Limb (tissue), 2 donors: ENCODE data around the gene ZBTB16.
A peak's percentile ranks its signal among the peaks of the same experiment; 100 is the strongest.

ENCODE experiments used
- DNase-seq, 2 donors: peaks; one replicate each; pipeline ENCODE4 v3.0.0-alpha.2; 2016; ENCODE audit errors: extremely low spot score in 2 of 2

Gene ZBTB16, protein sequence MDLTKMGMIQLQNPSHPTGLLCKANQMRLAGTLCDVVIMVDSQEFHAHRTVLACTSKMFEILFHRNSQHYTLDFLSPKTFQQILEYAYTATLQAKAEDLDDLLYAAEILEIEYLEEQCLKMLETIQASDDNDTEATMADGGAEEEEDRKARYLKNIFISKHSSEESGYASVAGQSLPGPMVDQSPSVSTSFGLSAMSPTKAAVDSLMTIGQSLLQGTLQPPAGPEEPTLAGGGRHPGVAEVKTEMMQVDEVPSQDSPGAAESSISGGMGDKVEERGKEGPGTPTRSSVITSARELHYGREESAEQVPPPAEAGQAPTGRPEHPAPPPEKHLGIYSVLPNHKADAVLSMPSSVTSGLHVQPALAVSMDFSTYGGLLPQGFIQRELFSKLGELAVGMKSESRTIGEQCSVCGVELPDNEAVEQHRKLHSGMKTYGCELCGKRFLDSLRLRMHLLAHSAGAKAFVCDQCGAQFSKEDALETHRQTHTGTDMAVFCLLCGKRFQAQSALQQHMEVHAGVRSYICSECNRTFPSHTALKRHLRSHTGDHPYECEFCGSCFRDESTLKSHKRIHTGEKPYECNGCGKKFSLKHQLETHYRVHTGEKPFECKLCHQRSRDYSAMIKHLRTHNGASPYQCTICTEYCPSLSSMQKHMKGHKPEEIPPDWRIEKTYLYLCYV

DNA sequence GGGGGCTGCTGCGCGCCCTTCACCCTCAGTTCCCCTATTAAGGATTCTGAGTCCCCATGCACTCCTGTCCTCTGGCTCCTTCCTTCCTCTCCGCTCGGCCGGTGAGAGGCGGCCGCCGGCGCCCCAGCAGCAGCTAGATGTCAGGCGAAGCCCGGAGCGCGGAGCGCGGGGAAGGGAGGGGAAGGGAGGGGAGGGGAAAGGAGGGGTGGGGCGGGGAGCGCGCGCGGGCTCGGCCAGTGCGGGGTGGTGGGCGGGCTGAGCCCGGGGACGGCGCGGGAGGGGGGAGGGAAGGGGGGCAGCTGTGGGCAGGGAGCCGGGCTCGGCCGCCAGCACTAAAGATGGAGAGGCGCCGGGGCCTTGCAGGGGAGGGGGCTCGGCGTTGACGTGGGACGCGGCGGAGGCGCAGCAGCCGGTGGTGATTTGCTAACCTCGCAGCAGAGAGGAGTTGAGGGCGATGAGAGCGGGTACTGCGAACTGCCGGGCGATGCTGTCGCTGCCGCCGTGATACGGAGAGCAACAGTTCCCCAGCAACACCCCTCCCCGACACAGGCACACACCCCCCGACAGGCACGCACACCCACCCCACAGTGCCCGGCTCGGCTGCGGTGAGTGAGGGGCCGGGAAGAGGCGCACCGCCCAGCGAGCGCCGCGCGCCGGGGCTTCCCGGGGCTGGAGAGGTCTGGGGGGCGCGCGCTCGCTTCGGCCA is at the start of gene ZBTB16:
TSS of gene ZBTB16 (plus strand) at position 434 of the 706 bp plus-strand sequence. CDS start 3,590 bp downstream, outside the sequence.
- DNase-seq = peak; percentile 70 to 91

DNA sequence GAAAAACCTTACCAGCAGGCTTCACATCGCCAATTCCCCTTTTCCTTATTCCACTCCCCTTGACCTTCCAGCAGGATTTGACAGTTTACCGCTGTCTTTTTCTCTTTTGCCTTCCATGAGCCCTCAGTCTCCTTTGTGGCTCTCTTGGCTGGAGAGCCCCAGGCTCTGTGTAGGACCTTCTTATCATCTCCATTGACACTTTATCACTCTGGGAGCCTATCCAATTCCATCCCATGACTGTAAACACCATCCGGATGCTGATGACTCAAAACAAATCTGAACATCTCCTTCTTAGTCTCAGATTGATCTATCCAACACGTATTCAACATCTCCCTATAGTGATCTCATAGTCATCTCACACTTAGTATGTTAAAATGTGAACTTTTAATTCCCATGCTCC is 48.6 kb upstream of the ZBTB16 start:
- DNase-seq = no peak

DNA sequence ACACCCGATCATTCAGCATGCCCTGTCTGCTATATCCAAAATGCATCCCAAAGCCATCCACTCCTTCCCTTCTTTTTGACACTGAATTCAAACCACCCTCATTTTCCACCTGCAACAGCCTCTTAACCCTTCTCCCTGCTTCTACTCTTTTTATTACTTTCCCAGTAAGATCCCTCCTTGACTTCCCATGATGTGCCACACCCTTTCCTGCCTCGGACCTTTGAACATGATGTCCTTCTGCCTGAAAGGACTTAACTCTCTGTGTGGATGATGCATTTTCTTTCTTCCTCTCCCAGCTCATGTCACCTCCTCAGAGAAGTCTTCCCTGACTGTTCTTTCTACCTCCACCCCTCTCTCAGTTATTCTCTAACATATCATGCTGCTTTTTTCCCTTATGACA is 48.1 kb upstream of the ZBTB16 start:
- DNase-seq = no peak

DNA sequence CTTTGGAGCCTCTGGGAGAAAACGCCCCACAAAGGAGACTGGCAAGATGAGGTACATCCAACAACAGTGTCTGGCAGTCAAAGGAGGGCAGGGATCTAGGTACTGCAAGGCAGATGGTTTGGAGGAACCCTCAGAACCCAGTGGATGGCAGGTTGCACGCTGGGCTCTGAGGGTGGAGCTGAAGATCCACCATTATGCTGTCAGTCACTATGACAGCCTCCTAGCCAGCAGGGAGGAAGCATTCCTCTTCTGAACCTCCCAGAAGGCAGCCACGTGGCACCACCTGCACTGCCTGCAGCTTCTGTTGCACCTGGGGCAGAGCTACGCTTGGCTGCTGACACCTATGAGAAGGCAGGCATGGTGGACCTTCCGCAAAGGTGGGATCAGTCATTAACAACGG is 44.4 kb upstream of the ZBTB16 start:
- no peak for DNase-seq

DNA sequence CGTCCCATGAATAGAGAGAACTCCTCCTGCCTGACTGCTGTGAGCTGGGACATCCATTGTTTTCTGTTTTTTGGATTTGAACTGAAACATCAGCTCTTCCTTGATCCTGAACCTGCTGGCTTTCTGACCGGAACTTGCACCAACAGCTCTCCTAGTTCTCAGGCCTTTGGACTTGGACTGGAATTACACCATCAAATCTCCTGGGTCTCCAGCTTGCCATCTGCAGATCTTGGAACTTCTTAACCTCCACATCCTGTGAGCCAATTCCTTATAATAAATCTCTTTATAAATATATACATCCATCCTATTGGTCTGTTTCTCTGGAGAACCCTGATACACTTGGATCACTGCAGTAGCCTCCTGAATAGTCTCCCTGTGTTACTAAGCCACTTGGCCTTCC is 42.5 kb upstream of the ZBTB16 start:
- no peak for DNase-seq

DNA sequence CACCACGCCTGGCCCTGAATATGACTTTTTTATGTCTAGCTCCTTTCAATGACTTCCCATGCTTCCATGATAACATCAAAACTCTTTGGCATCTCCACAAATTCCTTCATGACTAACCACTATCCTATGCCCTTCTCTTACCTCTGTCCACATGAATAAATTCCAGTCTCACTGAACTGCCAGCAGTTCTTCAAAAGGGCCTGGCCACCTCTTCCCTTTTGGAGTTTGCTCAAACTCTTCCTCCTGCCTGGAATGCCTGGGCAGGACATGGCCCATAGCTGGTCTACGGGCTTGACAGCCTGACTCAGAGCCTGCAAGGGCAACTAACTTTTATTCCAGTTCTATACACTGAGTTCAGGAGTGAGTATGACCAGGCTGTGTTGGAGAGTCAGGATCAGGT is 41.8 kb upstream of the ZBTB16 start:
- DNase-seq = no peak

DNA sequence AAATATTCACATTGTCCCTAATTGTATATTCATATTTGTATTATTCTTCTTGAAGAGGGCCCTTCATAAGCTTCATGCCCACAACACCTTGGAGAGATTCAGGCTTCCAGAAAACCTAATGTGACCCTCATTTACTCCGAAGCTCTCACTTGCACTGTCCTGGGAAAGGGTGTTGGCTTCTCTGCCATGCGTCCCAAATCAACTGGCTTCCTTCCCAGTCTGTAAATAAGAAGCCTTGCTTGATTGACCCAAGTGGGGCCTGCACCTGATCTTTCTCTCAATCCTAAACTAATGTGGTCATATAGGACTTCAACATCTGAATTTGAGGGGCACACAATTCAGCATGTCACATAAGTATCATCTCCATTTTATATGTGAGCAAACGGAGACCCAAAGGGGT is 40.5 kb upstream of the ZBTB16 start:
- no peak for DNase-seq

DNA sequence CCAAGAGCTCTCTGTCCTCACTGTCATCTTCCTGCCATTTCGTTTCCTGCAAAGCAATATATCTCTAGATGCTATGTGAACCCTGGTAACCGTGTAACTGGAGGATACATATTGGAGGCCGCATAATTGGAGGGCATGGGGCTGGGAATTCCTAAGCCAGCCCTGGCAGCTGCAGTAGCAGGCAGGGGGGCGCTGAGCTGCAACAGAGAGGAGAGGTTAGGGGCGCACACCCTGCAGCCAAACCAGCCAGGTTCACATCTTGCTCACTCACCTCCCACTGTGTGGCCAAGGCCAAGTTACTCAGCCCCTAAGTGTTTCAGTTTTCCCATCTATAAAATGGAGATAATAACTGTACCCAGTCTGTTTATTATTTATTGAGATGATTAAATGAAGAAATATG is 39.9 kb upstream of the ZBTB16 start:
- DNase-seq = no peak

DNA sequence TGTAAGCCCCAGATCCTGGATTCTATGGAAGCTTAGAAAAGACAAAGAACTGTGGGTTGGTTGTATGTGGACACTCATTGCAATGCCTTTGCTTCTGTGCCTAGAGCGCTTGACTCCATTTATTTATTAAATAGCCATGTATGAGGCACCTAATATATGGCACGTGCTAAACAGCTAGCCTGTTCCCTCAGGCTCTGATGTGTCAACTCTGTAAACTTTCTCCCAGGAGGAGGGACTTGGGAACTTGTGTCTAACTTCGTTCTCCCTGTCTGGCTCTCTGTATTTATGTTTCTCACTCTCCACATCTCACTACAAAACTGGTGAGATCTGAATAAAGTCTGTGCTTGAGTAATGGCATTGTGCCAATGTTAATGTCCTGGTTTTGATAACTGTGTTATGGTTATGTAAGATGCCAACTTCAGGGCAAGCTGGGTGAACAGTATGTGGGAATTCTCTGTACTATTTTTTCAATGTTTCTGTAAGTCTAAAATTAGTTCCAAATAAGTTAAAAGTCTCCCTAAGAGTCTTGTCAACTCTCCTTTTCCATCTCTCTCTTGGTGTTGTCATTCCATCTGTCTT is 34.1 kb upstream of the ZBTB16 start:
- no peak for DNase-seq

DNA sequence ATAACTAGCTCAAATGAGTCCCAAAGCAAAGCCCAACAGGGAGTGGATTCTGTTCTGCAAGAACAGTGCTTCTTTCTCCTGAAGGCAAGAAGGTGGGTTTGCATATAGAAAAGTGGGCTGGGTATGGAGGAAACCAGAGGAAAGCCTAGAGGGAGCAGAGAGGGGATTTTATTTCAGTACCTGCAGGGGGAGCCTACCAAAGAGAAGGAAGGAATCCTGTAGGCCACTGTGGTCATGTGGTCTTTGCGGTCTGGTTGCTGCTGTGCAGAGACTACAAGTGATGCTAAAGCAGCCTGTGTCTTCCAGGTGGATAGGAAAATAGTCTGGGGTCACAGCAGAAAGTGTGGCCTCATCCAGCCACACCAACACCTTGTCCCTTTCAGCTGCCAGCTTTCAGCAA is 33.2 kb upstream of the ZBTB16 start:
- no peak for DNase-seq

DNA sequence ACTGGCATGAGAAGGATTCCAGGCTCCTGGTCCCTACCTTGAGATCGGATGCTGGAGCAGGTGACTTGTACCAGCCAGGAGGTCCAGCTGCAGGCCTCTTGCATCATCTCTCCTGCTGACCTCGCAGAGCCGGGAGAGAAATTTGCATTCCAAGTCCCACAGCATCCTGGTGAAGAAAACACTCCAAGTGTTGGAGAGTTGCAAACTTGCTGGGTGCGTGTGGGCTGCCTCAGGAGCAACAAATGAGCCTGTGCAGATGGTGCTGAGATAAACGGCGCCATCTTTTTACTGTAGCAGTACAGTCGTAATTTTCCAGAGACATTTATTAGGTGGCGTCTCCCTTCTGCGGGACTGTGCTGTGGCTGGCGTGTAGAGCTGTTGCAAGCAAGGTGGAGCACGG is 32.1 kb upstream of the ZBTB16 start:
- no peak for DNase-seq

DNA sequence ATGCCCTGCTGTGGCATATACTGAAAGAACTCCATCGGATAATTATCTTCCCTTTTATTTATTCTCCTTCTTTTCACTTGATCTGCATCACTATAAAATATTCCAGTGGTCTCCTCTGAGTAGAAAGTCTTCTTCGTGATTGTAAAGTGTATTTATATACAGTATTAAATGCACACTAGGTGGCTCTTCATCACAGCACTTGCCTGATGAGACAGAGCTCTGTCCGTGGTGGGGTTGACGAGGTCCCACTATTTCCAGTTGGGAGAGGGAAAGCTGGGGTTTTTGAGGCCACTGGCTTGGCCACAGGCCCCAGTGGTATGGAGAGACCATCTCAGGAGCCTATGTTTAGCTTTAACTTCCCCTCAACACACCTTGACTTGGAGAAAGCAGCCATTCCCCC is 31.6 kb upstream of the ZBTB16 start:
- no peak for DNase-seq

DNA sequence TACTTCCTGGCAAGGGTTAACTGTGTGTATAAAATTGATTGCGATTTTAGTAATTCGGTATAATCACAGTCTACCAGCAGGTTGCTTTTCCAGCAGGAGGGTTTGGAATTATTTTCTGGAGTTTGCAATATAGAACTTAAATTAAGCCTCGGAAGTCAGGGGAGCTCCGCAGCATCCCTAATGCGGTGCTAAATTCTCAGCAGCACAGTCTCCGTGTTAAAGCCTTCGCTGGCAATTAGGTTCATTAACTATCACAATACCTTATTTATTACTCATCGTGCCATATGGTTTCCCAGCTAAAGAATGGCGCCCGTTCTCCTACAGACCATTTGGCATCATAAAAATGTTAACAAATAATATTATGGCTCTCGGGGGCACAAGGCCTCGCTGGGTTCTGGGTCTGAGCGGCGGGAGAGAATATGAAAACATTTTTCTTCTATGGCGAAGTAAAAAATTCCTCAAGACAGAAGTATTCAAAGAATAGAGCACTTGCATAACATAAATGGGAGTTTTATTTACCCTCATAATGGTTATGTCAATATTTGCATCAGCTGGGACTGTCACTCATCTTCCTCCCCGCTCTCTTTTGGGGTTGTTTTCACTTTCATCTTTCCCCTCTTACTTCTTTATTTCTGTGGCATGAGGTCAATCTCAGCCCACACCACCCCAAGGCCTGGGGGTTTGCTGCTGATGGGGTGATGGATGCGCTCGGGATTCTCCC is 28.1 kb upstream of the ZBTB16 start:
- DNase-seq = no peak

DNA sequence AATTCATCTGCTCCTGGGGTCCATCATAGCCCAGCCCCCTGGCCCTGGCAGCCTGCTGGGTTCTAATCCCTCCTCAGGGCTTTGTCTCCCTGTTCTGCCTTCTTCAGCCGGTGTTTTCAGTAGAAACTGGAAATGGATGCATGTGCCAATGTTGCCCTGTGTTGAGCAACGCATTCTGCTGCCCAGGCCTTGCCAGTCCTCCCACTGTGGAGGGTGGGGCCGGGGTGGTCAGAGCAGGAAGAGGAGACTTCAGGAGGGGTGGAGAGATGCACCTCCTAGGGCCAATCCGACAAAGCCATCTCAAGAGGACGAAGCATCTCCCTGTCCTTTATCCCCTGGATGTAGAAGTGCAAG is 27.6 kb upstream of the ZBTB16 start:
- DNase-seq = no peak

DNA sequence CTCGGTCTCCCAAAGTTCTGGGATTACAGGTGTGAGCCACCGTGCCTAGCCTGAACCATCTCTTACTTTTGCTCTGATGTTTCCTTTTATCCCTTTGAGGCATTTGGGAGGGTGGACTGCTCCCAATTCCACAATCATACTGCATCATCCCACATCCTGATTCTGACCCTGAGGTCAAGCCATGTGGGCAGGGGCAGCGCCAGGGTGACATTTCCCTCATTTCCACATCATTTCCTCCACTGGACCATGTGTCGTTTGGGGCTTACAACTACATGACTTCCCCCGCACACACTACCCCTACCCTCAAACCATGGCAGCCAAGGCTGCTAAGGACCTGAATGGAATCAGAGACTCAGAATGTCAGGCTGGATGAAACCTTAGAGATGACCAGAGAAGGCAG is 26.4 kb upstream of the ZBTB16 start:
- DNase-seq = no peak

DNA sequence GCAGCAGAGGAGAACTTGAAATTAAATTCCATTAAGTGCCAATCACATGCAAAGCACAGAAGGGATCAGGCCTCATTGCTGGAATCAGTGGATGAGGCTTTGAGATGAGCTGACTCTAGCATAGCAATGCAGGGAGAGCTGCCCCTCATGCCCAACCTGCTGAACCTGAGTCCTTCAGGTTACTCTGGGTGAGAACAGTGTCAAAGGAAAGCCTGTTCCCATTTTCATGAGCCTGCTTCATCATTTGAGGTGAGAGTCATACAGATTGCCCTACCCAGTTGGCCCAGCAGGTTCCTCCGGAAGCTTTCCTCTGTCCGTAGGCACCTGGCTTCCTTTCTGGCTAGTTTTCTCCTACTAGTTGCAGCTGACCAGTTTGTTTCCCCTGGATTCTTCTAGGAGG is 25.9 kb upstream of the ZBTB16 start:
- no peak for DNase-seq

DNA sequence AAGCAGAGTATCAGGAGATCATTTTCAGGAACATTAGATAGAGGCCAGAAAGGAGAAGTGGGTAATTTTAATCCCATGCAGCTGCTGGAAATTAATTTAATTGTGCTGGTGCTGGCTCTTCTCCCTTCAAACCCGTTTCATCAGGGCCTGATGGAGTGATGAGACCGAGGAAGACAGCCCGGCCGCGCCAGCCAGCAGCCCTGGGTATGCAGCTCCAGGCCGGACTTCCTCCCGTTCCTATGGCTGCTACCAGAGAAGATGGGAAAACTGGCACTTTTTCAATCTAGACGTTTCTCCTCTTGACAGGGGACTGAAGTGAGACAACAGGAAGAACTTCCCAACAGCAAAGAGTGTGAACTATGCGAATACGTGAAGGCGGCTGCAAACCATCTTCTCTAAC is 24.6 kb upstream of the ZBTB16 start:
- DNase-seq = no peak

DNA sequence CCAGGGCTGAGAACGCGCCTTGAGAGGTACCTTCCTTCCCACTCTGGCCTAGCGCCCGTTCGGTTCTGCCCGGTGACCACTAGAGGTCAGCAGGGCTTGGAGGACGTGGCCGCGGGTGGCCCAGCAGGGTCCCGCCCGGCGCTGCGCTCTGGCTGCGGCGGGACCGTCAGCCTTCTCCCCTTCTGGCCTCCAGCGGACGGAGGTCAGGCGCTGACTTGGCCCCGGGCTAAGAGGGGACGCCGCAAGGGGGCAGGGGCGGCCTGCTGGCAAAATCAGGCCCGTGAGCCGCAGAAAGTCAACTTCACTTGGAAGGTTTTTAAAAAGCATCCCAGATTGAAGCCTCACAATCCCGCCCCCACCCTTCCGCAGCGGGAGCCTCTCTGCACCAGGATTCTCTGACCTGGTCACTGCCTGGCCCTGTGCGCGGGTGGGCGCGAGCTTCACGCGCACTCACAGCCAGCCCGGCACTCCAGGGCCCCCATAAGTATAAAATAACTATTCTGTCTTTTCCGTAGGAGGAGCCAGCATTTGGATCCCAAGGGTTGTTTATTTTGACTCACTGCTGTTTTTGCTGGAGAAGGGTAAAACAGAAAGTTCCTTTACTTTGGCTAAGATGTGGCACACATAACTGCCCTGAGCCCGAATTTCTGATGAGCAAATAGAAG is 23.2 kb upstream of the ZBTB16 start:
- peak; percentile 73 to 80 for DNase-seq

DNA sequence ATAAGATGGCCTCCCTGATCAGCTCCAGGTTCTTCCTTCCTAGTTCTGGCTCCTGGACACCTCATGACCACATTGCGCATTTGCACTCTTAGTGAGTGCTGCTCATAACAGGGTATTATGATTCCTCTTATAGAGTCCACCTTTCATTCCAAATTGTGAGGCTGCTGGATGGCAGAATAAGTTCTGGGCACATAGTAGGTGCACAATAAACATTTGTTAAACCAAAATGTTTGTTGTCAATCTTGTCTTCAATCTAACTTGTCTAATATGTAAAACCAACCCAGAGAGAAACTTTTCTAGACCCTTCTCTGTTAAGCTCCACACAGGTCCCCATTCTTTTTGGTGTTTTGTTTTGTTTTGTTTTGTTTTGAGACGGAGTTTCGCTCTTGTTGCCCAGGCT is 22.6 kb upstream of the ZBTB16 start:
- no peak for DNase-seq

DNA sequence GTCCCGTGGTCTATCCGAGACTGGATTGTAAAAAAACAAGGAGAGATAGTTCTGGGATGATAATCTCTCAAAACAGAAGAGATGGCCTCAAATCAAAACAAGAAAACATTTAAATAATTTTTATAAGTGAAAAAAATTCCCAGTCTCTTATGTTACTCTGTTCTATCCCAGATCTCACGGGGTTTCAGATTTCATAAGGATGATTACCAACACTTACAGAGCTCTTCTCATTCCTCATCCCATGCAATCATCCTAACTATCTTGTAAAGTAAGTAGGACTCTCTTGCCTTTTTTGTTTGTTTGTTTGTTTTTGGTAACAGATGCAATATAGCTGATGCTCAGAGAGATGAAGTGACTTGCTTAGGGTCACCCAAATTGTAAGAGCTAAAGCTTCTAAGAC is 20.0 kb upstream of the ZBTB16 start:
- no peak for DNase-seq

DNA sequence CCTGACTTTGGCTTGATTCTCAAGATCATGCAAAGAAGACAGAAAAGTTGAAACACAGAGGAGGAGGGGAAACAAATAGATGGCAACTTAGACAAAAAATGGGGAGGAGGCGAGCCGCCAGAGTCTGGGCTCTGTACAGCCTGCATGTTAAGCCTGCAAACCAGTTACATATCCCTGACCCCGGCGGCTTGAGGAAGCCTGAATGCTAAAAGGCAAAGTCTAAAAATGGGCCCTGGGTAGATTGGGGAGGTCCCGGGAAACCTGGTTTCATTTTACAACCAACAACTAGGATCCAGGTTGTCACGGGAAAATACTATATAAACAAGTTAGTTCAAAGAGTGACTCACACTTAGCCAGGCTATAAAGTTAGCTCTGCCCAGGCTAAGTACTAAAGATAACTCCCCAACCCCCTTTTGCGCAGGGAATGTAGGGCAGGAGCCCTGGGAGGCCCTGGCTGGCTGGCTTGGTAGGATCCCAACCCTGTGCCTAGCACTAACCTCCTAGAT is 18.8 kb upstream of the ZBTB16 start:
- DNase-seq = no peak
